Neural crest cell (in vitro differentiated cells): ENCODE data around the gene MYOCD. TPM values are rescaled to one million over a fixed set of nuclear protein-coding genes. Genes with fewer than 3 reads are reported as not detected.

Source experiments
- DNase-seq: peaks from one replicate; pipeline ENCODE4 v3.0.0; 2021; ENCODE audit warnings: low read depth, mixed read lengths, low spot score
- H3K27ac Mint-ChIP-seq: one replicate; pipeline ENCODE4 v1.8.0; 2021; ENCODE audit warnings: mild to moderate bottlenecking, mixed read lengths; ENCODE audit not compliant: unreplicated experiment
- H3K27me3 Mint-ChIP-seq: 2 replicates; pipeline ENCODE4 v1.8.0; 2021; ENCODE audit warnings: low read depth, mild to moderate bottlenecking, mixed read lengths
- H3K36me3 Mint-ChIP-seq: 2 replicates; pipeline ENCODE4 v1.8.0; 2021; ENCODE audit warnings: low read depth, mild to moderate bottlenecking, mixed read lengths
- H3K4me1 Mint-ChIP-seq: 2 replicates; pipeline ENCODE4 v1.8.0; 2021; ENCODE audit warnings: mixed read lengths
- H3K4me3 Mint-ChIP-seq: one replicate; pipeline ENCODE4 v1.8.0; 2021; ENCODE audit warnings: mild to moderate bottlenecking, mixed read lengths
- H3K9me3 Mint-ChIP-seq: 2 replicates; pipeline ENCODE4 v1.8.0; 2021; ENCODE audit warnings: mixed read lengths
- CTCF ChIP-seq: fragments of 200-600 bp; sonication (generic); conservative IDR thresholded peaks from 2 replicates; pipeline ENCODE4 v1.5.0; 2021; ENCODE audit warnings: antibody characterized with exemption, mild to moderate bottlenecking
- total RNA-seq: library from RNA; stranded (reverse); gene quantifications from 2 replicates; pipeline ENCODE4 v1.2.1, GENCODE V29; 2021

MYOCD gene
- total RNA-seq, 1 donor from 2014 or later: 0.09 TPM

- Mint-ChIP-seq H3K27me3 (peaks cover 18% of the 10 kb centered on the region), H3K4me3 (no peak overlapping the region), H3K9me3 (no peaks in the 10 kb centered on the region), H3K27ac (no peak overlapping the region), H3K36me3 (no peaks in the 10 kb centered on the region), H3K4me1 (no peaks in the 10 kb centered on the region)
- no peak for TF ChIP-seq CTCF
- DNase-seq: no peak
Observed at GRCh38 chr17:12671906-12672305, 6.2 kb downstream of the MYOCD start.

DNA sequence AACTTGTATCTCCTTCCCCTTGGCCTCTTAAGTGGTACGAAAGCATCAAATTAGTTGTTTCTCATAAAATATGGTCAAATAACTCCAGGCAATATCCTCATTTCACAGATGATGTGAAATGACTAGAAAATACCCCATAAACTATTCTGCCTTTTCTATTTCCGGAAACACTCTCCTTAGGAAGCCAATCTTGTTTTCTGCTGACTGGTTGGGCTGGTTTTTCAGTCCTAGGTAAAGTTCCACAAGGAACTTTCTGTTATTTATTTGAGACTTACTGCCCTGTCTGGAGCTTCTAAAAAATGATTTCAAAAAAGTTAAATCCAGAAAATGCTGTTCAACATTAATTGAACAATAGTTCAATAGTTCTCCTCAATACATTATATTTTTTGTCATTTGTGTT, 7.3 kb downstream of the MYOCD start:
- Mint-ChIP-seq H3K27ac (no peak overlapping the region), H3K9me3 (no peaks in the 10 kb centered on the region), H3K4me1 (no peaks in the 10 kb centered on the region), H3K4me3 (no peak overlapping the region), H3K36me3 (no peaks in the 10 kb centered on the region), H3K27me3 (peaks cover 9% of the 10 kb centered on the region)
- no peak for TF ChIP-seq CTCF
- DNase-seq: no peak

DNA sequence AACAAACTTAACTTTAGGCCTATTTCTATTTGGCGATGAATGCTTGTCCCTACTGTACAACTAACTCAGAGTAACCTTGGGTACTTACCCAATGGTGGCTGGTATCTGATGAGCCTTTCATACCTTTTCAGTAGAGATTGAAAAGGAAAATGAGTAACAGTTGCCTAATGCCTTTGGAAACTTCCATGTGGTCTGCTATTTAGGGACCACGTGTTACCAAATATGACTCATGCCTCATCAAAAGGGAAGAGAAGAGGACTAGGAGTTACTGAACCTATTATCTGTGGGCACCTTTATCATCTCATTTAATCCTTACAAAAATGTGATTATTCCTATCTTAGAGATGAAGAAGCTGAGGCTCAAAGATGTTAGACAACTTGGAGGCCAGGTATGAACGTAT, 8.1 kb downstream of the MYOCD start:
- H3K9me3 Mint-ChIP-seq: no peaks in the 10 kb centered on the region
- no peaks in the 10 kb centered on the region for H3K4me1 Mint-ChIP-seq
- H3K4me3 Mint-ChIP-seq: no peak overlapping the region
- no peak for TF ChIP-seq CTCF
- no peak for DNase-seq
- H3K27ac Mint-ChIP-seq: no peak overlapping the region
- H3K27me3 Mint-ChIP-seq: peaks cover 9% of the 10 kb centered on the region
- no peaks in the 10 kb centered on the region for H3K36me3 Mint-ChIP-seq

DNA sequence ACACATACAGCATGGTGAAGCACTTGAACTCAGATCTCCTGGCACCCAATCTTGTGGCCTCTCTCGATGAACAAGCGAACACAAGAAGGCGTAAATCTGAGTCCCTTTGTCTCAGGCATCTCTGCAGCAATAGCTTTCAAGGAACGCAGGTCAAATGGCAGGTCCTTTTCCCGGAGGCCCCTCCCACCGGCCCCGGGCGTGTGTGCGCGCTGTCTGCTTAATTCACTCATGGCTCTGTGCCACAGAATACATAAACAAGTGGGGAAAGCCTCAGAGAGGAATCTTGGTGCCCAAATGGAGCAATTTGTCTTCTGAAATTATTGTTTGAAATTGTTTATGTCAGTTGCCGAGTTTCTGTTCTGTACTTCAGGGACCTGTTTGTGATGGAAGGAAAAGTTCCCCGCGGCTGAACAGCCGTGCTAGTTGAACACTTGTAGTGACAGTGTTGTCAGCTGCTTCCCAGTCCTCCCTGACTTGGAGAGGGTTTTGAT, 14.8 kb downstream of the MYOCD start:
- no peaks in the 10 kb centered on the region for H3K36me3 Mint-ChIP-seq
- no peak overlapping the region for H3K27ac Mint-ChIP-seq
- DNase-seq: no peak
- H3K27me3 Mint-ChIP-seq: peaks cover 2% of the 10 kb centered on the region
- H3K9me3 Mint-ChIP-seq: no peaks in the 10 kb centered on the region
- TF ChIP-seq CTCF: no peak
- no peak overlapping the region for H3K4me3 Mint-ChIP-seq
- H3K4me1 Mint-ChIP-seq: peaks cover 9% of the 10 kb centered on the region

GRCh38 chr17:12680993-12681392, 15.3 kb downstream of the MYOCD start:
- H3K4me1 Mint-ChIP-seq: peaks cover 9% of the 10 kb centered on the region
- peaks cover 2% of the 10 kb centered on the region for H3K27me3 Mint-ChIP-seq
- TF ChIP-seq CTCF: no peak
- H3K9me3 Mint-ChIP-seq: no peaks in the 10 kb centered on the region
- no peak for DNase-seq
- H3K27ac Mint-ChIP-seq: no peak overlapping the region
- no peak overlapping the region for H3K4me3 Mint-ChIP-seq
- H3K36me3 Mint-ChIP-seq: no peaks in the 10 kb centered on the region

DNA sequence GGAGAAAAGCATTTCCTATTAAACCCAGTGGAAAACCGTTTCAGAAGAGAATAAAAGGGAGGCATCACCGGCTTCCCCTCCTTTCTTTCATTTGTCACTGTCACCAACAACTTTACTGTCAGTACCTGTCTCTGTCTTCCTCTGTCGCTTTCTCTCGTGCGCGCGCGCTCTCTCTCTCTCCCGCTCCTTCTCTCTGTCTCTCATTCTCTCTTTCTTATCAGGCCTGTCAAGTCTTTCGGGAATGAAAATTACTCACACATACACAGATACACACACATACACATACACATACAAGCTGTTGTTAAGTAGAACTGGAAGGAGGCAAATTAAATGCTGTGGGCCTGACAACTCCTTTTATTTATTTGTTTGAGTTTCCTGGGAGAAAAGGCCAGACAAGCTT, 17.6 kb downstream of the MYOCD start:
- TF ChIP-seq CTCF: no peak
- peaks cover 3% of the 10 kb centered on the region for H3K27me3 Mint-ChIP-seq
- H3K36me3 Mint-ChIP-seq: no peaks in the 10 kb centered on the region
- no peak for DNase-seq
- H3K27ac Mint-ChIP-seq: no peak overlapping the region
- peaks cover 14% of the 10 kb centered on the region for H3K4me1 Mint-ChIP-seq
- no peaks in the 10 kb centered on the region for H3K9me3 Mint-ChIP-seq
- H3K4me3 Mint-ChIP-seq: no peak overlapping the region
